Body of pancreas (tissue), 4 donors: ENCODE results near the gene VGF. TPM values are rescaled to one million over a fixed set of nuclear protein-coding genes. Genes with fewer than 3 reads are reported as not detected.

ENCODE experiments used
- ATAC-seq: fragments of 150-250 bp; one replicate; pipeline ENCODE4 v1.9.1; 2016
- DNase-seq, 4 donors: peaks; one replicate each; pipeline ENCODE4 v3.0.0-alpha.2; 2019
- H3K27ac ChIP-seq, 4 donors: fragments of 200-600 bp; sonication (generic); 1 replicate in 3 of 4; 2 replicates in 1 of 4; pipeline versions ENCODE4 v1.5.1 to v1.6.1; 2016 to 2019; ENCODE audit warnings: mild to moderate bottlenecking in 1 of 4, mixed read lengths in 1 of 4, moderate library complexity in 1 of 4
- H3K27me3 ChIP-seq, 2 donors: fragments of 200-600 bp; sonication (generic); one replicate each; pipeline ENCODE4 v1.6.0; 2016; ENCODE audit warnings: mild to moderate bottlenecking in 1 of 2
- H3K36me3 ChIP-seq, 2 donors: fragments of 200-600 bp; sonication (generic); replicated peaks in 1 of 2; 2 replicates each; pipeline ENCODE4 v1.5.1; 2016; ENCODE audit warnings: low read depth in 2 of 2; ENCODE audit not compliant: insufficient read depth in 1 of 2
- H3K4me1 ChIP-seq: fragments of 200-600 bp; sonication (generic); one replicate; pipeline ENCODE4 v1.6.0; 2016
- H3K4me3 ChIP-seq, 2 donors: fragments of 200-600 bp; sonication (generic); 1 replicate in 1 of 2; 2 replicates in 1 of 2; pipeline ENCODE4 v1.5.1; 2016 to 2019
- H3K9me3 ChIP-seq, 3 donors: fragments of 200-600 bp; sonication (generic); 1 replicate in 2 of 3; 2 replicates in 1 of 3; pipeline ENCODE4 v1.5.1; 2016
- POLR2A ChIP-seq, 3 donors: fragments of 450-650 bp; IDR thresholded peaks; one replicate each; pipeline ENCODE4 v1.6.1; 2016; ENCODE audit warnings: antibody characterized with exemption in 3 of 3, mild to moderate bottlenecking in 2 of 3
- WGBS, 2 donors: methylation state at CpG; one replicate each; pipeline ENCODE4 v1.1.5; 2017; 5-methylcytosine and 5-hydroxymethylcytosine counted together
- intact Hi-C: fragments of 100-400 bp; cut with DNase I; formaldehyde crosslinking; loops from one replicate; pipeline ENCODE4 v1.15.1; 2023
- total RNA-seq, 2 donors: library from RNA; depleted of rRNA; stranded (reverse); fragments of >200 nt; gene quantifications; one replicate each; pipeline ENCODE4 v1.1.0, GENCODE V29; 2016
- TF ChIP-seq, protein P1 (sequence below), 7 experiments: fragments of 450-650 bp in 4 of 7; fragments of 200-600 bp in 3 of 7; sonication (generic) in 3 of 7; IDR thresholded peaks; one replicate each; pipeline ENCODE4 v1.5.1; 2016 to 2019; ENCODE audit warnings: antibody characterized with exemption in 7 of 7

The VGF gene
- total RNA-seq, 2 donors from 2014 or later, result 3.0 to 4.9 TPM

DNA sequence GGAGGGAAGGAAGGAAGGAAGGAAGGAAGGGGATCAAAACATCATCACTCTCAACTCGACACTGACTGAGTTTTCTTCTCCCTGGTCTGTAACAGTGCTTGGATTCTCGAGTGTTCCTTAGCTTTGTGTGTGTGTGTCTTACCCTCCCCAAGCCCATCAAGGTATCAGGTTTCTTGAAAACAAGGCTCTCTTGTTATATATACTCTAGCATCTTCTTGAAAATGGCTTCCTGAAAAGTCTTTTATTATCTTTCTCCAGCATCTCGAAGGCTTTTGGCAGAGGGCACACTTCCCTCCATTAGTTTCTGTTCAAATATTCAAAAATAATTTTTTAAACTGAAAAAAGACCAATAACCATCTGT, 25.1 kb downstream of the VGF start:
- intact Hi-C loops, result loop anchor here (5.0 kb wide), 1 partner anchor 142 kb away; no protein-coding TSS in a partner anchor
- no peaks in the 10 kb centered on the region for H3K27me3 ChIP-seq
- TF ChIP-seq, protein P1, sequence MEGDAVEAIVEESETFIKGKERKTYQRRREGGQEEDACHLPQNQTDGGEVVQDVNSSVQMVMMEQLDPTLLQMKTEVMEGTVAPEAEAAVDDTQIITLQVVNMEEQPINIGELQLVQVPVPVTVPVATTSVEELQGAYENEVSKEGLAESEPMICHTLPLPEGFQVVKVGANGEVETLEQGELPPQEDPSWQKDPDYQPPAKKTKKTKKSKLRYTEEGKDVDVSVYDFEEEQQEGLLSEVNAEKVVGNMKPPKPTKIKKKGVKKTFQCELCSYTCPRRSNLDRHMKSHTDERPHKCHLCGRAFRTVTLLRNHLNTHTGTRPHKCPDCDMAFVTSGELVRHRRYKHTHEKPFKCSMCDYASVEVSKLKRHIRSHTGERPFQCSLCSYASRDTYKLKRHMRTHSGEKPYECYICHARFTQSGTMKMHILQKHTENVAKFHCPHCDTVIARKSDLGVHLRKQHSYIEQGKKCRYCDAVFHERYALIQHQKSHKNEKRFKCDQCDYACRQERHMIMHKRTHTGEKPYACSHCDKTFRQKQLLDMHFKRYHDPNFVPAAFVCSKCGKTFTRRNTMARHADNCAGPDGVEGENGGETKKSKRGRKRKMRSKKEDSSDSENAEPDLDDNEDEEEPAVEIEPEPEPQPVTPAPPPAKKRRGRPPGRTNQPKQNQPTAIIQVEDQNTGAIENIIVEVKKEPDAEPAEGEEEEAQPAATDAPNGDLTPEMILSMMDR (IDR thresholded peaks at IDR 0.05), result no peak
- no peak for TF ChIP-seq POLR2A (IDR thresholded peaks at IDR 0.05)
- ATAC-seq (no peak), DNase-seq (no peak)
- H3K36me3 ChIP-seq, result no peaks in the 10 kb centered on the region
- no peak overlapping the region for H3K27ac ChIP-seq
- WGBS, 2 donors, result 31 to 41% methylated on average over 3 of the region's 3 CpGs
- no peak overlapping the region for H3K4me3 ChIP-seq
- H3K4me1 ChIP-seq, result peaks cover 28% of the 10 kb centered on the region
- no peaks in the 10 kb centered on the region for H3K9me3 ChIP-seq

DNA sequence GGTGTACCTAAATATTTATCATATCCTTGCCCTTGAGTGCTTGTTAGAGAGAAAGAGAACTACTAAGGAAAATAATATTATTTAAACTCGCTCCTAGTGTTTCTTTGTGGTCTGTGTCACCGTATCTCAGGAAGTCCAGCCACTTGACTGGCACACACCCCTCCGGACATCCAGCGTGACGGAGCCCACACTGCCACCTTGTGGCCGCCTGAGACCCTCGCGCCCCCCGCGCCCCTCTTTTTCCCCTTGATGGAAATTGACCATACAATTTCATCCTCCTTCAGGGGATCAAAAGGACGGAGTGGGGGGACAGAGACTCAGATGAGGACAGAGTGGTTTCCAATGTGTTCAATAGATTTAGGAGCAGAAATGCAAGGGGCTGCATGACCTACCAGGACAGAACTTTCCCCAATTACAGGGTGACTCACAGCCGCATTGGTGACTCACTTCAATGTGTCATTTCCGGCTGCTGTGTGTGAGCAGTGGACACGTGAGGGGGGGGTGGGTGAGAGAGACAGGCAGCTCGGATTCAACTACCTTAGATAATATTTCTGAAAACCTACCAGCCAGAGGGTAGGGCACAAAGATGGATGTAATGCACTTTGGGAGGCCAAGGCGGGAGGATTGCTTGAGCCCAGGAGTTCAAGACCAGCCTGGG, 27.0 kb downstream of the VGF start:
- DNase-seq (peak; percentile 70 to 92 (median 82)), ATAC-seq (peak; percentile 84)
- H3K9me3 ChIP-seq, result no peaks in the 10 kb centered on the region
- WGBS, 2 donors, result 6 to 7% methylated on average over 15 to 16 of the region's 16 CpGs
- TF ChIP-seq POLR2A (IDR thresholded peaks at IDR 0.05), result peak in 1 of 3 donors; percentile 14
- TF ChIP-seq, protein P1 (IDR thresholded peaks at IDR 0.05), result peak; percentile 25 to 76 (median 61)
- peak overlapping the region in 2 of 4 donors; percentile 50 to 70 for H3K27ac ChIP-seq
- H3K36me3 ChIP-seq, result no peaks in the 10 kb centered on the region
- no peaks in the 10 kb centered on the region for H3K27me3 ChIP-seq
- intact Hi-C loops, result no loop called here
- peaks cover 11% of the 10 kb centered on the region for H3K4me1 ChIP-seq
- H3K4me3 ChIP-seq, result no peak overlapping the region

DNA sequence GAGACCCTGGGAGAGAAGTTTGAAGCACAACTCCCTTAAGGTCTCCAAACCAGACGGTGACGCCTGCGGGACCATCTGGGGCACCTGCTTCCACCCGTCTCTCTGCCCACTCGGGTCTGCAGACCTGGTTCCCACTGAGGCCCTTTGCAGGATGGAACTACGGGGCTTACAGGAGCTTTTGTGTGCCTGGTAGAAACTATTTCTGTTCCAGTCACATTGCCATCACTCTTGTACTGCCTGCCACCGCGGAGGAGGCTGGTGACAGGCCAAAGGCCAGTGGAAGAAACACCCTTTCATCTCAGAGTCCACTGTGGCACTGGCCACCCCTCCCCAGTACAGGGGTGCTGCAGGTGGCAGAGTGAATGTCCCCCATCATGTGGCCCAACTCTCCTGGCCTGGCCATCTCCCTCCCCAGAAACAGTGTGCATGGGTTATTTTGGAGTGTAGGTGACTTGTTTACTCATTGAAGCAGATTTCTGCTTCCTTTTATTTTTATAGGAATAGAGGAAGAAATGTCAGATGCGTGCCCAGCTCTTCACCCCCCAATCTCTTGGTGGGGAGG, 27.6 kb downstream of the VGF start:
- intact Hi-C loops, result no loop called here
- Histone ChIP-seq H3K27me3 (no peaks in the 10 kb centered on the region), H3K9me3 (no peaks in the 10 kb centered on the region), H3K4me3 (no peak overlapping the region), H3K27ac (peak overlapping the region in 2 of 4 donors; percentile 50 to 70), H3K4me1 (peaks cover 11% of the 10 kb centered on the region), H3K36me3 (no peaks in the 10 kb centered on the region)
- TF ChIP-seq, protein P1 (IDR thresholded peaks at IDR 0.05), result no peak
- TF ChIP-seq POLR2A (IDR thresholded peaks at IDR 0.05), result no peak
- WGBS, 2 donors, result 44 to 53% methylated on average over 7 to 9 of the region's 9 CpGs
- peak; percentile 2 for ATAC-seq
- no peak for DNase-seq

DNA sequence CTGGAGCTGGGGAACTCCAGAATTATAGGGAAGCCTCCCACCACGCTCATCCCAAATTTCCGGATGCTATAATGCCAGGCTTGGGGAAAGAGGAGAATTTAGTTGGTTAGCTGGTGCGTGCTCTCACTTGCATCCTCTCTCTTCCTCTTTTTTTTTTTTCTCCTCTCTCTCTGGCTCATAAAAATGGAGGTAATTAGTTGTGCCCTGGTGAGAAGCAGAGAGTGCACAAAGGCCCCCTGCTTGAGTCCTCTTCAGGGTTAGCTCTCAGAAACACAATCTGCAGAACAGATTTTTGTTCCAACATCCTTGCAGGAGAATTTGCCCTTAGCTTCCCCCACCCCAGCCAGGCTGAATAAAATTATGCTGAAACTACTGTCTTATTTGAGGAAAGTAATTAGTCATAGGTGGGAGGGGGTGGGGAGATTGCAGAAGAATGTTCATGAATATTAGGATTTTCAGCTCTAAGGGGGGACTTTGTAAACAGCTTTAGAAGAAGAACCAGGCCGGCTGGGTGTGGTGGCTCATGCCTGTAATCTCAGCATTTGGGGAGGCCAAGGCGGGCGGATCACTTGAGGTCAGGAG, 30.9 kb downstream of the VGF start:
- ATAC-seq (no peak), DNase-seq (no peak)
- Histone ChIP-seq H3K27me3 (no peaks in the 10 kb centered on the region), H3K4me3 (no peak overlapping the region), H3K27ac (no peak overlapping the region), H3K36me3 (no peaks in the 10 kb centered on the region), H3K9me3 (no peaks in the 10 kb centered on the region), H3K4me1 (peaks cover 11% of the 10 kb centered on the region)
- 64 to 67% methylated on average over 6 of the region's 6 CpGs for WGBS, 2 donors
- TF ChIP-seq, protein P1 (IDR thresholded peaks at IDR 0.05), result no peak
- TF ChIP-seq POLR2A (IDR thresholded peaks at IDR 0.05), result no peak
- intact Hi-C loops, result no loop called here
